ENCODE results near the gene C1orf21. TPM values are rescaled to one million over a fixed set of nuclear protein-coding genes. Genes with fewer than 3 reads are reported as not detected.

C1orf21 gene
- total and polyA plus RNA-seq, 2 donors (not counting 1 experiment from before 2014, with no cell fraction given), result under 0.01 to 0.32 TPM

- no peak overlapping the region for H3K4me3 Mint-ChIP-seq
- Histone ChIP-seq H3K9ac (ENCODE audit: low read length) (no peak overlapping the region), H3K4me1 (ENCODE audit: control insufficient read depth in 2 of 2, insufficient read depth in 2 of 2, low read length in 2 of 2) (no peaks in the 10 kb centered on the region), H2AFZ (ENCODE audit: insufficient read depth, low read depth, low read length, poor library complexity, severe bottlenecking) (peak overlapping the region; percentile 8), H3K27ac (ENCODE audit: low read length in 2 of 2) (no peak overlapping the region), H3K4me2 (replicated peaks; ENCODE audit: low read depth, low read length, poor library complexity, severe bottlenecking) (no peak overlapping the region), H3K4me3 (ENCODE audit: control extremely low read depth in 1 of 5, extremely low read depth in 1 of 5, insufficient read depth in 1 of 5, low read depth in 2 of 5, low read length in 4 of 5) (no peak overlapping the region), H3K36me3 (replicated peaks in 1 of 2; ENCODE audit: control extremely low read depth in 1 of 2, control insufficient read depth in 1 of 2, extremely low read depth in 1 of 2, insufficient read depth in 2 of 2, low read length in 1 of 2) (no peaks in the 10 kb centered on the region), H3K79me2 (ENCODE audit: control insufficient read depth, insufficient read depth, low read length) (no peaks in the 10 kb centered on the region), H3K27me3 (replicated peaks in 1 of 4; ENCODE audit: control extremely low read depth in 1 of 4, control insufficient read depth in 3 of 4, insufficient read depth in 4 of 4, low read length in 3 of 4) (no peaks in the 10 kb centered on the region), H3K9me3 (ENCODE audit: control extremely low read depth in 1 of 3, control insufficient read depth in 2 of 3, insufficient read depth in 1 of 3, low read length in 2 of 3) (no peaks in the 10 kb centered on the region), H4K20me1 (ENCODE audit: control insufficient read depth, insufficient read depth, low read length, poor library complexity, severe bottlenecking) (no peaks in the 10 kb centered on the region)
- WGBS (ENCODE audit: insufficient coverage), result no CpG with 5 or more reads among the region's 1 CpG
- no peaks in the 10 kb centered on the region for H3K27me3 Mint-ChIP-seq
- H3K27ac Mint-ChIP-seq, result no peak overlapping the region
- peaks cover 5% of the 10 kb centered on the region for H3K4me1 Mint-ChIP-seq
- ChIA-PET CTCF (interaction anchor here (0.6 kb wide), 1 partner anchor 713 kb away, joined by 4 read pairs; no protein-coding TSS in a partner anchor), POLR2A (no interaction called here)
- ATAC-seq (ENCODE audit: low read depth) (no peak), DNase-seq (no peak)
- no peaks in the 10 kb centered on the region for H3K9me3 Mint-ChIP-seq (ENCODE audit: insufficient read depth)
- TF ChIP-seq, protein P1, sequence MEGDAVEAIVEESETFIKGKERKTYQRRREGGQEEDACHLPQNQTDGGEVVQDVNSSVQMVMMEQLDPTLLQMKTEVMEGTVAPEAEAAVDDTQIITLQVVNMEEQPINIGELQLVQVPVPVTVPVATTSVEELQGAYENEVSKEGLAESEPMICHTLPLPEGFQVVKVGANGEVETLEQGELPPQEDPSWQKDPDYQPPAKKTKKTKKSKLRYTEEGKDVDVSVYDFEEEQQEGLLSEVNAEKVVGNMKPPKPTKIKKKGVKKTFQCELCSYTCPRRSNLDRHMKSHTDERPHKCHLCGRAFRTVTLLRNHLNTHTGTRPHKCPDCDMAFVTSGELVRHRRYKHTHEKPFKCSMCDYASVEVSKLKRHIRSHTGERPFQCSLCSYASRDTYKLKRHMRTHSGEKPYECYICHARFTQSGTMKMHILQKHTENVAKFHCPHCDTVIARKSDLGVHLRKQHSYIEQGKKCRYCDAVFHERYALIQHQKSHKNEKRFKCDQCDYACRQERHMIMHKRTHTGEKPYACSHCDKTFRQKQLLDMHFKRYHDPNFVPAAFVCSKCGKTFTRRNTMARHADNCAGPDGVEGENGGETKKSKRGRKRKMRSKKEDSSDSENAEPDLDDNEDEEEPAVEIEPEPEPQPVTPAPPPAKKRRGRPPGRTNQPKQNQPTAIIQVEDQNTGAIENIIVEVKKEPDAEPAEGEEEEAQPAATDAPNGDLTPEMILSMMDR (IDR thresholded peaks at IDR 0.05), result no peak
- no peak for TF ChIP-seq EZH2 (IDR thresholded peaks at IDR 0.05; ENCODE audit: borderline replicate concordance, insufficient read depth, low read depth, low read length, poor library complexity, severe bottlenecking)
- intact Hi-C loops (cut with micrococcal nuclease), result no loop called here
Measured at GRCh38 chr1:184455786-184456185, 69.0 kb downstream of the C1orf21 start.

GRCh38 chr1:184456189-184456588, 69.4 kb downstream of the C1orf21 start:
- ChIA-PET POLR2A (no interaction called here), CTCF (no interaction called here)
- ATAC-seq (ENCODE audit: low read depth), result no peak
- Histone ChIP-seq H3K27me3 (replicated peaks in 1 of 4; ENCODE audit: control extremely low read depth in 1 of 4, control insufficient read depth in 3 of 4, insufficient read depth in 4 of 4, low read length in 3 of 4) (no peaks in the 10 kb centered on the region), H3K79me2 (ENCODE audit: control insufficient read depth, insufficient read depth, low read length) (no peaks in the 10 kb centered on the region), H4K20me1 (ENCODE audit: control insufficient read depth, insufficient read depth, low read length, poor library complexity, severe bottlenecking) (no peaks in the 10 kb centered on the region), H3K9ac (ENCODE audit: low read length) (no peak overlapping the region), H3K4me1 (ENCODE audit: control insufficient read depth in 2 of 2, insufficient read depth in 2 of 2, low read length in 2 of 2) (no peaks in the 10 kb centered on the region), H2AFZ (ENCODE audit: insufficient read depth, low read depth, low read length, poor library complexity, severe bottlenecking) (peak overlapping the region; percentile 8), H3K4me2 (replicated peaks; ENCODE audit: low read depth, low read length, poor library complexity, severe bottlenecking) (no peak overlapping the region), H3K27ac (ENCODE audit: low read length in 2 of 2) (no peak overlapping the region), H3K9me3 (ENCODE audit: control extremely low read depth in 1 of 3, control insufficient read depth in 2 of 3, insufficient read depth in 1 of 3, low read length in 2 of 3) (no peaks in the 10 kb centered on the region), H3K36me3 (replicated peaks in 1 of 2; ENCODE audit: control extremely low read depth in 1 of 2, control insufficient read depth in 1 of 2, extremely low read depth in 1 of 2, insufficient read depth in 2 of 2, low read length in 1 of 2) (no peaks in the 10 kb centered on the region), H3K4me3 (ENCODE audit: control extremely low read depth in 1 of 5, extremely low read depth in 1 of 5, insufficient read depth in 1 of 5, low read depth in 2 of 5, low read length in 4 of 5) (no peak overlapping the region)
- Mint-ChIP-seq H3K9me3 (ENCODE audit: insufficient read depth) (no peaks in the 10 kb centered on the region), H3K27me3 (no peaks in the 10 kb centered on the region), H3K4me1 (peaks cover 5% of the 10 kb centered on the region), H3K4me3 (no peak overlapping the region), H3K27ac (no peak overlapping the region)
- intact Hi-C loops (cut with micrococcal nuclease), result no loop called here
- no CpG with 5 or more reads among the region's 3 CpGs for WGBS (ENCODE audit: insufficient coverage)
- TF ChIP-seq, protein P1 (IDR thresholded peaks at IDR 0.05), result no peak
- no peak for TF ChIP-seq EZH2 (IDR thresholded peaks at IDR 0.05; ENCODE audit: borderline replicate concordance, insufficient read depth, low read depth, low read length, poor library complexity, severe bottlenecking)
- DNase-seq, result no peak
